C4-2B (cell line): Measurements from ENCODE around the gene SLC7A6OS.
A peak's percentile ranks its signal among the peaks of the same experiment; 100 is the strongest.

Source experiments
- H3K27ac ChIP-seq: fragments of 450-650 bp; 2 replicates; pipeline ENCODE4 v1.5.1; 2017
- ZFX ChIP-seq: fragments of 450-650 bp; IDR thresholded peaks from 2 replicates; pipeline ENCODE4 v1.6.1; 2017
- TF ChIP-seq, protein P1 (sequence below): fragments of 450-650 bp; conservative IDR thresholded peaks from 2 replicates; pipeline ENCODE4 v1.5.1; 2017; ENCODE audit warnings: mild to moderate bottlenecking

The SLC7A6OS gene

GRCh38 chr16:68267612-68268405 is 42.9 kb downstream of the SLC7A6OS start:
- H3K27ac ChIP-seq: no peak overlapping the region
- no peak for TF ChIP-seq ZFX
- TF ChIP-seq, protein P1, sequence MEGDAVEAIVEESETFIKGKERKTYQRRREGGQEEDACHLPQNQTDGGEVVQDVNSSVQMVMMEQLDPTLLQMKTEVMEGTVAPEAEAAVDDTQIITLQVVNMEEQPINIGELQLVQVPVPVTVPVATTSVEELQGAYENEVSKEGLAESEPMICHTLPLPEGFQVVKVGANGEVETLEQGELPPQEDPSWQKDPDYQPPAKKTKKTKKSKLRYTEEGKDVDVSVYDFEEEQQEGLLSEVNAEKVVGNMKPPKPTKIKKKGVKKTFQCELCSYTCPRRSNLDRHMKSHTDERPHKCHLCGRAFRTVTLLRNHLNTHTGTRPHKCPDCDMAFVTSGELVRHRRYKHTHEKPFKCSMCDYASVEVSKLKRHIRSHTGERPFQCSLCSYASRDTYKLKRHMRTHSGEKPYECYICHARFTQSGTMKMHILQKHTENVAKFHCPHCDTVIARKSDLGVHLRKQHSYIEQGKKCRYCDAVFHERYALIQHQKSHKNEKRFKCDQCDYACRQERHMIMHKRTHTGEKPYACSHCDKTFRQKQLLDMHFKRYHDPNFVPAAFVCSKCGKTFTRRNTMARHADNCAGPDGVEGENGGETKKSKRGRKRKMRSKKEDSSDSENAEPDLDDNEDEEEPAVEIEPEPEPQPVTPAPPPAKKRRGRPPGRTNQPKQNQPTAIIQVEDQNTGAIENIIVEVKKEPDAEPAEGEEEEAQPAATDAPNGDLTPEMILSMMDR: no peak

DNA sequence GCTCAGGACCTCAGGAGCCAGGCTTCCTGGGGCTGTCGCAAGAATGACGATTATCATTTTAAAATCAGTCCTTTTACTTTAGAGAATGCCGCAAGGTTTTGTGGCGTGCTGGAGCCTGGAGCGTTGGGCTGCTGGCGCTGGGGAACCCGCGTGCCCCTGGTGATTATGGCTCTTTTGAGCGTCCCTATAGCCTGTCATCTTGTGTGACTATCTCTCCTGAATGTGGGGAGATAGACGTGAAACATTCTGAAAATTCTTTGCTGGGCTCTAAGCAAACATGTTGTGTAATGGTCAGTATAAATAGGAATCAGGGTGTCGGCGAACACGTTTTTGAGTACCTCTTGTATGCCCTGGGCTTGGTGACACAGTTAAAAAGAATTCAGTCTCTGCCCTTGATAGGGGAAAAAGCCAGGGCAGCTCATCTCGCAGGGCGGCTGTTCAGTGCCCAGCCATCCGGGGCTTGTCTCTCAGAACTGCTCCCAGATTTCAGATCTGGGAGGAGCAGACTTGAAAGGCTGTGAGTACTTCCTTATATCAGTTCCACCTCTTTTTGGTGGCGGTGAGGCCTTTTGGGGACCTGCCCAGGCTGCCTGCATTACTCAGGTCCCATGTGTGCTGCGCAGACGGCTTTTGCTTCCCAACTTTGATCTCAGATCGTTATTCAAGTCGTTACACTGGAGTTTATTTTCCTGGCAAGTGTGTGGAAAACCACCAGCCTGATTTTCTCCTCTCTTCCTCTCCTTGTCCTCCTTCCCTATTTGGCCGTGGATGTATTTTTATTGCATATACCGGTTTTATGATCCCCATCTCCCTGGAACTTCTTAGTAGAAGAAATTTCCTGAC is 45.4 kb downstream of the SLC7A6OS start:
- H3K27ac ChIP-seq: peak overlapping the region; percentile 93
- TF ChIP-seq, protein P1: no peak
- TF ChIP-seq ZFX: no peak

GRCh38 chr16:68264128-68265077 is 46.3 kb downstream of the SLC7A6OS start, which contains the start of gene SLC7A6:
TSS of gene SLC7A6 (plus strand) at chr16:68264526. CDS start at chr16:68274727, 10,201 bp downstream.
- peak within 1 kb of the TSS; percentile 93 for H3K27ac ChIP-seq
- peak; percentile 74; the same call in 1 of the 2 replicates for TF ChIP-seq ZFX
- TF ChIP-seq, protein P1: peak; percentile 70

GRCh38 chr16:68263559-68264127 is 47.1 kb downstream of the SLC7A6OS start:
- peak overlapping the region; percentile 93 for H3K27ac ChIP-seq
- TF ChIP-seq, protein P1: no peak
- no peak for TF ChIP-seq ZFX

DNA sequence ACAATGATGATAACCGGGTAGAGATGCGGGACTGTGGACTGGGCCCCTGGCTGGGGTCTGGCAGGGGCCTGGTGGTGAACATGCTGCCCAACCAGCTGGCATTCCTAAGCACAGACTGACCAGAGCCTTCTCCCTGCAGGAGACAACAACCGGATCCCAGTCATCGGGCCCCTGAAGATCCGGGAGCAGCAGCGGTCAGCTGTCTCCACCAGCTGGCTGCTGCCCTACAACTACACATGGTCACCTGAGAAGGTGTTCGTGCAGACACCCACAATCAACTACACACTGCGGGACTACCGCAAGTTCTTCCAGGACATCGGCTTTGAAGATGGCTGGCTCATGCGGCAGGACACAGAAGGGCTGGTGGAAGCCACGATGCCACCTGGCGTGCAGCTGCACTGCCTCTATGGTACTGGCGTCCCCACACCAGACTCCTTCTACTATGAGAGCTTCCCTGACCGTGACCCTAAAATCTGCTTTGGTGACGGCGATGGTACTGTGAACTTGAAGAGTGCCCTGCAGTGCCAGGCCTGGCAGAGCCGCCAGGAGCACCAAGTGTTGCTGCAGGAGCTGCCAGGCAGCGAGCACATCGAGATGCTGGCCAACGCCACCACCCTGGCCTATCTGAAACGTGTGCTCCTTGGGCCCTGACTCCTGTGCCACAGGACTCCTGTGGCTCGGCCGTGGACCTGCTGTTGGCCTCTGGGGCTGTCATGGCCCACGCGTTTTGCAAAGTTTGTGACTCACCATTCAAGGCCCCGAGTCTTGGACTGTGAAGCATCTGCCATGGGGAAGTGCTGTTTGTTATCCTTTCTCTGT is 51.5 kb downstream of the SLC7A6OS start:
- TF ChIP-seq ZFX: no peak
- TF ChIP-seq, protein P1: no peak

More for the DNA sequence above, 51.5 kb downstream of the SLC7A6OS start:
- no peak overlapping the region for H3K27ac ChIP-seq
